Umbilical cord (tissue), 2 donors: ENCODE data around the gene UST. TPM values are rescaled to one million over a fixed set of nuclear protein-coding genes. Genes with fewer than 3 reads are reported as not detected.
"Not testable (repeated sequence)": the region's sequence is repeated elsewhere in the genome, so short reads cannot be mapped to it uniquely, and the experiment has no call there.

Source experiments
- DNase-seq: peaks from one replicate; pipeline ENCODE4 v3.0.0-alpha.2; 2015; ENCODE audit warnings: low spot score
- total RNA-seq: library from RNA; depleted of rRNA; stranded (reverse); fragments of >200 nt; gene quantifications from one replicate; pipeline ENCODE4 v1.2.3, GENCODE V29; 2014; ENCODE audit warnings: low replicate concordance; ENCODE audit not compliant: insufficient read depth

UST gene
- total RNA-seq, 1 donor from 2014 or later = 39.7 TPM

GRCh38 chr6:148736774-148737412, 9.9 kb upstream of the UST start:
- DNase-seq = no peak

- no peak for DNase-seq
These were observed 9.0 kb upstream of the UST start for GRCh38 chr6:148737806-148738205.

GRCh38 chr6:148738946-148739821, 7.6 kb upstream of the UST start:
- no peak for DNase-seq

DNA sequence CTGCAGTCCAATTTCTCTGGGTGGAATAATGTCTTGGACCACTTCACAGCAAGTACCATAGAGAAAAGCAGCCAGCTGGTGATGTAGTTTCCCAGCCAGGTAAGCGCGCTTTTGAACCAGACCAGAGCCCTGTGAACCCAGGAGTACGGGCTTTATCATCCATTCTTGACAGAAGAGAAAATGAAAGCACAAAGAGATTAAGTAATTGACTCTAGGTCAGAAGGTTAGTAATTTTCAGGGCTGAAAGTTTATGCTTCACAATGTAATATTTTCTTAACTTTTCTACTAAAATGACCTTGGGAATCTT, 7.1 kb upstream of the UST start:
- no peak for DNase-seq

DNA sequence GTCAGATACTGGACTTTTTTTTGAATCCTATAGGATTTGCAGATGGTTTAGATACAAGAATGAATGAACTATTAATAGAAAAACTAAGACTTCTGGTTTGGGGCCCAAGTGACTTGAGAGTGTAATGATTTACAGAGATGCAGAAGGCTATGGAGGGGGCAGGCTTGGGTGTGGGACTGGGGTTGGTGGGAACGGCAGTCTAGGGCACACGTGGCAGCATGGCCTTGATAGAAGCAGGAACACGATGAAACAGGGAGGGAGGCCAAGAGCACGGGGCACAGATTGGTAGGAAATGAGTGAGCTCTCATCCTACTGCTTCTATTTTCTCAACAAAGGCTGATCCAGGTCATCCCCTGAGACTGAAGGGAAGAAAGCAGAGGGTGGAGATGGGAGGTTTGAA, 3.4 kb upstream of the UST start:
- no peak for DNase-seq

DNA sequence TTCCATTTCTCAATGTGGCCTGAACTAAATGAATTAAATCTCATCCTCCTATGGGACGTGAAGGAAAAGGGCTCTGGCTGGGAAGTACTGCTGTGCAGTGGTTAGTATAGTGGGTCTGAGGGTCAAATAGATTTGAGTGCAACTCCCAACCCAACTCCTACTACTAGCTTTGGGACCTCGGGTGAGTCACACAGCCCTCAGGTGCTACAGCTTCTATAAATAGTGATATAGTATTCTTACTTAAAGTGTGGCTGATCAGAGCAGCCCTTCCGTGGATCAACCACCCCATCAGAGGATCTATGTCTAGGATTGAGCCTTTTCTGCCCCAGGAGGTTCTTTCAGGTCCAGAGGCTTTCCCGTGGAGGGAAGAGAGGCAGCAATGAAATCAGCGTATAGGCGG, 904 bp upstream of the UST start:
- no peak for DNase-seq

- no peak for DNase-seq
These were observed 278 bp downstream of the UST start for GRCh38 chr6:148747145-148747470.

DNA sequence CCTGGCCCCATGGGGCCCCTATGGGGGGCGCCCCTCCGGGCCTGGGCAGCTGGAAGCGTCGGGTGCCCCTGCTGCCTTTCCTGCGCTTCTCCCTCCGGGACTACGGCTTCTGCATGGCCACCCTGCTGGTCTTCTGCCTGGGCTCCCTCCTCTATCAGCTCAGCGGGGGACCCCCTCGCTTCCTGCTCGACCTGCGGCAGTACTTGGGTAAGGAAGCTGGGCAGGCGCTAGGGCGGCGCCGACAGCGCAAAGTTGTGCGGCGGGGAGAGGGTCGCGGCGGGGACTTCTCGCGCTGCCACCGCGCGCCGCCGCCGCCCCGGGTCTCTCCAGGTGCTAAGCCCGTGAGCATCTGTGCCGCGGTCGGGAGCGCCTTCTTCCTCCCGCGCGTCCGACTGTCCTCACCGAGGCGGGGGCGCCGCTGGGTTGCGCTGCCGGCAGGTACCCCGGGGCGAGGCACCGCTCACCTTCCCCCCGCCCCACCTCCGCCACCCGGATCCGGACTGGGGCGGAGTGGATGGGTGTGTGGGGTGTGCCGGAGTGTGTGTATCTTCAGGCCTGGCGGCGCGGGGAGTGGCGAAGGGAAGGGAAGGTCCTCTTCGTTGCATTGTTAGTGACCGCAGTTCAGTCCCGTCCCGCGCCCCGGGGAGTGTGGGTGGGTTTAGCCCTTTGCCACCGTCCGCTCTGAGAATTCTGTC, 788 bp downstream of the UST start:
- DNase-seq = peak; percentile 58

GRCh38 chr6:148749674-148750073, 2.8 kb downstream of the UST start:
- no peak for DNase-seq

DNA sequence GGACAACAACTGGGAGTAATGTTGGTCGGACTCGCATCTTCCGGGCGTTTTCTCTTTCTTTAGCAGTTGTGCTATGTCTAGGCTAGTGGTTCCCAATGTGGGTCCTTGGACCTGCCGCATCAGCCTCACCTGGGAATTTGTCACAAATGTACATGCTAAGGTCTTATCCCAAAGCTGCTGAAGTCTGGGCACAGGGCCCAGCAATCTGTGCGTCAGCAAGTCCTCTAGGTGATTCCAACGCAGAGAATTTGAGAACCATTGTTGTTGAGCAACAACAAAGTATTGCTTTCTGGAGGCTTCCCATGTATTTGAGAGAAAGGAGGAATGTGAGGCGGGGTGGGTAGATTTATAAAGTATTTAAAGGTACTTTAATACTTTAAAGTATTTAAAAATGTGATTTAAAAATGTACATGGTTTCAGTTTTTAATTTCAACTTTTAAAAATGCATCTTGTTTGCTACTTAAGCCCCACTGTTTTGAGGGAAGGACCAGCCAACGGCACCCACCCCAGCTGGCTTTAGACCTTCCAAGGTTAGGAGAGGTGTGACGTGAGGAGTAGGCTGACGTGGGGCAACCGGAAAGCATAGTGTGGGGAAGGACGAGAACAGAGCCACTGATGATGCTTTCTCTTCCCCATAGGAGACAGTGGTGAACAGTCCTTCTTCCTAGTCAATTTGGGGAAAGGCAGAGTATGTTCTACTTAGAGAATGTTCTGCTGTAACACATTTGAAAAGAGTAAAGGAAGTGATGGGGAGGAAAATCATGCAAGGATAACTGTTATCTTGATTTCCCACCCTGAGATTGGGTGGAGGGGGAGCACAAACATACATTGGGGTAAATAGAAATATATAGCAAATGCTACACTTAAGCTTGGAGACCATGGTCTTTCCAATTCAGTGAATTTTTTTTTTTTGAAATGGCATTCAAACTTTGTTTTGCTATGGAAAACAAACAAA, 4.3 kb downstream of the UST start:
- DNase-seq = no peak

GRCh38 chr6:148751793-148752170, 5.0 kb downstream of the UST start:
- peak; percentile 43 for DNase-seq

- not testable (repeated sequence) for DNase-seq
These were observed 8.5 kb downstream of the UST start for GRCh38 chr6:148755379-148755778.

GRCh38 chr6:148757944-148758480, 11.2 kb downstream of the UST start:
- no peak for DNase-seq

GRCh38 chr6:148758492-148758891, 11.7 kb downstream of the UST start:
- DNase-seq = peak; percentile 47

- DNase-seq = no peak
These were observed 13.4 kb downstream of the UST start for GRCh38 chr6:148760258-148760534.

DNA sequence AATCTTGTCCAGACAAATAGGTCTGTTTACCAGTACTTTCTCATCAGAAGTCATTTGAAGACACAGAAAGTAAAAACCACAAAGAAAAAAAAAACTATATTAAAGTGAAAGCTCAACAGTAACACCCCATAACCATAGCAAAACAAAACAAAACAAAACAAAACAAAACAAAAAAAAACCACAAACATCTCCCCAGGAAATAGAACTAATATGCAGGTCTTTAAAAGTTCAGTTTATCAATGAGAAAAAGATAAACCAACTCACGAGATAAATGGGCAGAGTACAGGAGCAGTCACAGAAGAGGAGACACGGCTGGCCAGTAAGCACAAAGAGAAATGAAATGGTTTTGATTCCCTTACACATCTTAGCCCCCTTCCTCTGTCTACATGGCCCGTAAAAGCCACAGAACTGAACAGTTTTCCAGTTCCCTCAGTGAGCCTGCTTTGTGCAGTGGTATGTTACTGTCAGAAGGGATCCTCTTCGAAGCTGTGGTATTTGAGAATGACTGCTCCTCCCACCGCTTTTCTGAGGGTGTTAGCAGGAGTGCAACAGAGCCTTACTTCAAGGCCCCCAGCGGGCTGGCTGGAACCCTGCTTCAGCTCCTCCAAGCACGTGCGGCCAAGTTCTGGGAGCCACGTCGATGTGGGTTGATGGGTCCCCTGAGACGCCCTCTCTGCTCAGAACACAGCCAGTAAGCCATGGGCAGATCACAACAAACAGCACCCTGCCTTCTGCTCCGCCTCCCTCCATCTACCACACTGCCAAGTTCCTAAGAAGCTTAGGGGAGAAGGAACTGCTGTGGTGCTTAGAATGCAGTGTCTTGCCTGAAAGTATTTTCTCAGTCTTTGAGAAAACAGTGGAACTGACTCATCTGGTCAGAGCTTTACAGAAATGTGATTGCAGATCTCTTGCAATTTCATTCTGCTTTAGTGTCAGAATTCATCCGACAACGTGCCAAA, 14.0 kb downstream of the UST start:
- DNase-seq = peak; percentile 96

DNA sequence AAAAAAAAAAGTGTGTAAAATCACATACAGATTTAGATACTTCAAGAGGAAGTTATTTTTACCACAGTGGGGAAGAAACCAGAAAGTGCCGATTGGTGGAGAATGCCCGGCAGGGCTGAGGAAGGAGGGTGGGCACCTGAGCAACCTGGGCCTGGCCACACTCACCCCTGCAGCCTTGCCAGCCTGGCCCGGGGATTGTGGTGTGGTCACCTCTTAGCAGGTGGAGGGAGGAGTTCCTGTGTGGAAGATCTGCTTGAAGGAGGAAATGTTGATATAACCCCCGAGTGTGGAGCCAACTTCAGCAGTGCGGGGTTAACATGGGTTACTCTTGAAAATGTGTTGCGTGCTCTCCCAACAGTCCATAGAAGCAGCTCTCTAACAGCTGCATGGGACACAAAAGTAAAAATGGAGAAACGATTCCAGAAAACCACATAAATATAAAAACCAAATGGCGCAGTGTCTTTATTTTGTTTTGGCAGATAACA, 14.7 kb downstream of the UST start:
- DNase-seq = no peak

DNA sequence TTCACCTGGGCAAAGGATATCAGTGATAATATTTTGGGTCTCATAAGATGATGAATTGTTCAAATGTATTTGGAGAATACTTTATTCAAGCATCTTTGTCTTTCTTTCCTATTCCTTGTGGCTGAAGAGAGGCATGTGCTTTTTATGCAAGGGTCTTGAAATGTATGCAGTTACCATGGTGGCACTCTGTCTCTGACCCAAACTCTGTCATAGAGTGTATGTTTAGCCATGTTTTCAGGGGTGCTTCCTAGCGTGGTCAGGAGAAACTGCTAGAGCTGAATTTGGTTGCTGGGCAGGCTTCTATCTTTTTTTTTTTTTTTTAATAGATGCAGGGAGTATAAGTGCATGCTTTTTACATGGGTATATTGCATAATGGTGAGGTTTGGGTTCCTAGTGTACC, 15.4 kb downstream of the UST start:
- DNase-seq = no peak

- DNase-seq = not testable (repeated sequence)
These were observed 17.6 kb downstream of the UST start for GRCh38 chr6:148764259-148765020.
